T-helper 1 cell treated with Interleukin-12 subunit alpha and Interleukin-12 subunit beta and Interleukin-4 antibody, amounts not matched to agents 30 ng/mL and 1 ng/mL, for 36 hours (primary cell): ENCODE data around the gene KCNQ2. TPM values are rescaled to one million over a fixed set of nuclear protein-coding genes. Genes with fewer than 3 reads are reported as not detected.

Experiments
- intact Hi-C: fragments of 100-400 bp; cut with micrococcal nuclease; formaldehyde crosslinking; loops from one replicate; pipeline ENCODE4 v1.15.1; 2024
- total RNA-seq: library from RNA; stranded (reverse); gene quantifications from 2 replicates; pipeline ENCODE4 v1.2.3, GENCODE V29; 2022

Gene KCNQ2
- total RNA-seq, 1 donor from 2014 or later: not detected

- intact Hi-C loops: no loop called here
Observed at GRCh38 chr20:63404129-63405085, 68.0 kb downstream of the KCNQ2 start.

- intact Hi-C loops: no loop called here
Observed at GRCh38 chr20:63403403-63404105, 68.9 kb downstream of the KCNQ2 start.

GRCh38 chr20:63402860-63403220 is 69.6 kb downstream of the KCNQ2 start:
- intact Hi-C loops: no loop called here

GRCh38 chr20:63402181-63402859 is 70.1 kb downstream of the KCNQ2 start:
- intact Hi-C loops: no loop called here

GRCh38 chr20:63401384-63402110 is 70.9 kb downstream of the KCNQ2 start:
- intact Hi-C loops: no loop called here

GRCh38 chr20:63400486-63401210 is 71.8 kb downstream of the KCNQ2 start:
- intact Hi-C loops: no loop called here

GRCh38 chr20:63399596-63400375 is 72.7 kb downstream of the KCNQ2 start:
- intact Hi-C loops: no loop called here

- intact Hi-C loops: no loop called here
Observed at GRCh38 chr20:63398744-63399514, 73.5 kb downstream of the KCNQ2 start.

GRCh38 chr20:63397946-63398450 is 74.5 kb downstream of the KCNQ2 start:
- intact Hi-C loops: no loop called here

GRCh38 chr20:63397155-63397843 is 75.2 kb downstream of the KCNQ2 start:
- intact Hi-C loops: no loop called here

GRCh38 chr20:63396300-63396699 is 76.2 kb downstream of the KCNQ2 start:
- intact Hi-C loops: no loop called here

- intact Hi-C loops: no loop called here
Observed at GRCh38 chr20:63395723-63396122, 76.7 kb downstream of the KCNQ2 start.

- intact Hi-C loops: no loop called here
Observed at GRCh38 chr20:63394920-63395455, 77.5 kb downstream of the KCNQ2 start.

- intact Hi-C loops: no loop called here
Observed at GRCh38 chr20:63394069-63394919, 78.2 kb downstream of the KCNQ2 start.

- intact Hi-C loops: no loop called here
Observed at GRCh38 chr20:63393566-63393965, 78.9 kb downstream of the KCNQ2 start.

- intact Hi-C loops: no loop called here
Observed at GRCh38 chr20:63392465-63393365, 79.7 kb downstream of the KCNQ2 start.
